ENCODE data around the gene RHOB. TPM values are rescaled to one million over a fixed set of nuclear protein-coding genes. Genes with fewer than 3 reads are reported as not detected.

RHOB gene
- polyA plus RNA-seq, 1 of the 3 experiments (the other 2 are of a cell fraction), result 50.3 TPM

GRCh38 chr2:20476481-20476880 is 29.6 kb downstream of the RHOB start:
- ChIA-PET POLR2A (interaction anchor here (1.5 kb wide), 1 partner anchor 29 kb away, joined by 6 read pairs; the partner anchor contains the start of gene RHOB), CTCF (interaction anchor here (0.9 to 1.7 kb wide), 5 partner anchors 29 to 166 kb away, joined by 3 to 8 read pairs (median 3); no protein-coding TSS in a partner anchor)
- Histone ChIP-seq H3F3A (replicated peaks; ENCODE audit: insufficient read depth) (no peaks in the 10 kb centered on the region), H3K27me3 (ENCODE audit: insufficient read depth) (no peaks in the 10 kb centered on the region), H3K4me1 (ENCODE audit: control insufficient read depth in 1 of 2, insufficient read depth in 2 of 2, low read depth in 1 of 2, low read length in 1 of 2) (peaks cover 0 to 12% of the 10 kb centered on the region in 2 experiments; a peak in 1 of 4 replicates), H3K9ac (no peak overlapping the region), H3K27ac (ENCODE audit: low read depth in 2 of 2, low read length in 1 of 2) (no peak overlapping the region), H3K9me2 (no peaks in the 10 kb centered on the region), H2AFZ (ENCODE audit: low read depth) (no peak overlapping the region), H3K4me3 (ENCODE audit: low read depth in 2 of 2, low read length in 1 of 2) (no peak overlapping the region), H3K79me2 (ENCODE audit: insufficient read depth) (no peaks in the 10 kb centered on the region), H3K36me3 (replicated peaks in 1 of 2; ENCODE audit: control insufficient read depth in 1 of 2, insufficient read depth in 2 of 2, low read length in 1 of 2) (no peaks in the 10 kb centered on the region), H4K20me1 (ENCODE audit: insufficient read depth) (no peaks in the 10 kb centered on the region), H3K9me3 (no peaks in the 10 kb centered on the region), H3K4me2 (no peak overlapping the region)
- TF ChIP-seq NRF1 (IDR thresholded peaks at IDR 0.05; ENCODE audit: low read depth, low read length), result no peak
- no peak for TF ChIP-seq CHD2 (IDR thresholded peaks at IDR 0.05; ENCODE audit: low read length, partially characterized antibody)
- no peak for TF ChIP-seq MXI1 (IDR thresholded peaks at IDR 0.05; ENCODE audit: low read depth, low read length)
- no peak for TF ChIP-seq ELF1 (IDR thresholded peaks at IDR 0.05)
- TF ChIP-seq YY1 (IDR thresholded peaks at IDR 0.05; ENCODE audit: low read depth), result no peak
- no peak for TF ChIP-seq TCF12 (IDR thresholded peaks at IDR 0.05)
- no peak for TF ChIP-seq TEAD4 (IDR thresholded peaks at IDR 0.05; ENCODE audit: borderline replicate concordance, insufficient read depth)
- no peak for TF ChIP-seq NFIC (IDR thresholded peaks at IDR 0.05; ENCODE audit: borderline replicate concordance)
- TF ChIP-seq FOSL2 (IDR thresholded peaks at IDR 0.05; ENCODE audit: borderline replicate concordance, low read depth), result no peak
- WGBS (ENCODE audit: low lambda C conversion rate), result 64% methylated on average over 1 of the region's 1 CpG
- no peak for DNase-seq

GRCh38 chr2:20476950-20477349 is 30.1 kb downstream of the RHOB start:
- 87% methylated on average over 7 of the region's 7 CpGs for WGBS (ENCODE audit: low lambda C conversion rate)
- H3K9me2 ChIP-seq, result no peaks in the 10 kb centered on the region
- no peak for DNase-seq
- TF ChIP-seq CHD2 (IDR thresholded peaks at IDR 0.05; ENCODE audit: low read length, partially characterized antibody) (no peak), JUND (IDR thresholded peaks at IDR 0.05) (no peak), IRF3 (IDR thresholded peaks at IDR 0.05; ENCODE audit: low read depth, low read length) (no peak), RXRA (IDR thresholded peaks at IDR 0.05; ENCODE audit: borderline replicate concordance, low read depth) (no peak), NRF1 (IDR thresholded peaks at IDR 0.05; ENCODE audit: low read depth, low read length) (no peak), YY1 (IDR thresholded peaks at IDR 0.05; ENCODE audit: low read depth) (no peak), GABPA (IDR thresholded peaks at IDR 0.05; ENCODE audit: low read depth) (no peak), MAX (IDR thresholded peaks at IDR 0.05; ENCODE audit: low read depth) (no peak), SMC3 (IDR thresholded peaks at IDR 0.05; ENCODE audit: low read depth, low read length) (no peak), FOXJ3 (CRISPR knock-in tag; IDR thresholded peaks at IDR 0.05) (no peak), PBX3 (IDR thresholded peaks at IDR 0.05) (no peak), ZBTB33 (IDR thresholded peaks at IDR 0.05; ENCODE audit: borderline replicate concordance, low read depth) (no peak), SIN3A (IDR thresholded peaks at IDR 0.05; ENCODE audit: borderline replicate concordance, low read depth, low read length) (no peak), NFIC (IDR thresholded peaks at IDR 0.05; ENCODE audit: borderline replicate concordance) (no peak), RAD21 (IDR thresholded peaks at IDR 0.05; ENCODE audit: low read length) (no peak), TAF1 (IDR thresholded peaks at IDR 0.05; ENCODE audit: borderline replicate concordance, low read depth, low read length) (no peak), GATA2 (CRISPR knock-in tag; IDR thresholded peaks at IDR 0.05) (no peak), EP300 (IDR thresholded peaks at IDR 0.05; ENCODE audit: borderline replicate concordance in 1 of 2, low read depth in 1 of 2, low read length in 1 of 2) (no peak)
- H2AFZ ChIP-seq (ENCODE audit: low read depth), result no peak overlapping the region
- no peak overlapping the region for H3K27ac ChIP-seq (ENCODE audit: low read depth in 2 of 2, low read length in 1 of 2)
- H3K4me2 ChIP-seq, result no peak overlapping the region
- H4K20me1 ChIP-seq (ENCODE audit: insufficient read depth), result no peaks in the 10 kb centered on the region
- no peaks in the 10 kb centered on the region for H3K27me3 ChIP-seq (ENCODE audit: insufficient read depth)
- ChIA-PET CTCF (interaction anchor here (0.9 to 1.7 kb wide), 9 partner anchors 11 to 165 kb away, joined by 3 to 8 read pairs (median 3); no protein-coding TSS in a partner anchor), POLR2A (interaction anchor here (1.5 kb wide), 1 partner anchor 29 kb away, joined by 6 read pairs; the partner anchor contains the start of gene RHOB)
- no peak overlapping the region for H3K9ac ChIP-seq
- H3K79me2 ChIP-seq (ENCODE audit: insufficient read depth), result no peaks in the 10 kb centered on the region
- H3K9me3 ChIP-seq, result no peaks in the 10 kb centered on the region
- H3K4me1 ChIP-seq (ENCODE audit: control insufficient read depth in 1 of 2, insufficient read depth in 2 of 2, low read depth in 1 of 2, low read length in 1 of 2), result peaks cover 0 to 12% of the 10 kb centered on the region in 2 experiments; a peak in 1 of 4 replicates
- H3F3A ChIP-seq (replicated peaks; ENCODE audit: insufficient read depth), result no peaks in the 10 kb centered on the region
- H3K36me3 ChIP-seq (replicated peaks in 1 of 2; ENCODE audit: control insufficient read depth in 1 of 2, insufficient read depth in 2 of 2, low read length in 1 of 2), result no peaks in the 10 kb centered on the region
- H3K4me3 ChIP-seq (ENCODE audit: low read depth in 2 of 2, low read length in 1 of 2), result no peak overlapping the region

Measured in SK-N-SH (cell line).